ENCODE results near the gene ASB8. TPM values are rescaled to one million over a fixed set of nuclear protein-coding genes. Genes with fewer than 3 reads are reported as not detected.

The ASB8 gene
- total RNA-seq, 3 donors from 2014 or later: 41.1 to 46.6 (median 41.3) TPM

DNA sequence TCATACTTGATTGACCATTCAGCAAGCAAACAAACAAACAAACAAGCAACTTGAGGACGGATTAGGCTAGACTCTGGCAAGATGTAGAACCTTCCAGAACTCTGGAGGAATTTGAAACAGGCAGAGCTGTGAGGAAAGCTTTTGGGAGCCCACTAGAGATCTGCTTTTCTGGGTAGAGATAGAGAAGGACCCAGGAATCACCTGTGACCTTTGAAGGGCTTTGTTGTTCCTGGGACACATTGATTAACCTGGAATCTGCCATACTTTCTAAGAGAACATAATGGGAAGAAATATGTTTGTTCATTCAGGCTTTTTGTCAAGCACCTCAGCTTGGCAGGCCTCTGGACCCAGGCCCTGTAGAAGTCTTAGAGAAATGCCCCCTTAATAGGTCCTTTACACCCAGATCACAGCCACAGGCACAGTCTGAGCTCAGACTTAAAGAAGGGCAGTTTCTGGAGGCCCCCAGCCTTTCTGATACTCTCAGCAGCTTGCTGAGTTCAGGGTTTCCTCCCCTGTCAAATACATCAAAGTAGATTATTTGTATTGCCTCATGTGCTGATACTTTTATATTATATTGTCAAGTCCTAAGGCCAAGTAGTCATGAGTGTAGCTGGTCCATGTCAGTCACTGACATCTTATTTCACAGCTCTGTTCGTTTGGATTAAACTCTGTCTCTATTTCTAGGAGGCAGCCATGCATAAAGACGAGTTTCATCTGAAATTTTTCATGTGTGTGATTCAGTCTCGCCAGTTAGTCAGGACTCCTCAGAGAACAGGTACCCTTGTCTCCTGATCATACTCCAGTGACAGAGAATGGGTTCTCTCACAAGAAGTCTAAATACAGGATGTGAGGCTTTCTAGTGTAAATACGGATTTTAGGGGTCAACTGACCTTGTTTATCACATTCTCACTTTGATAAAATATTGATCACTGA is 50.4 kb downstream of the ASB8 start:
- intact Hi-C loops (cut with DNase I, micrococcal nuclease): no loop called here
- H3K4me1 ChIP-seq (ENCODE audit: low read depth): peaks cover 15% of the 10 kb centered on the region
- H3K4me3 ChIP-seq: no peak overlapping the region
- TF ChIP-seq CTCF (IDR thresholded peaks at IDR 0.05): no peak
- H3K36me3 ChIP-seq (ENCODE audit: low read depth): no peaks in the 10 kb centered on the region
- DNase-seq (peak in 1 of 3 donors; percentile 7), ATAC-seq (no peak)
- no peaks in the 10 kb centered on the region for H3K9me3 ChIP-seq

- Histone ChIP-seq H3K4me3 (peak within 1 kb of the TSS; percentile 87), H3K4me1 (ENCODE audit: low read depth) (peaks cover 15% of the 10 kb centered on the region), H3K36me3 (ENCODE audit: low read depth) (no peaks in the 10 kb centered on the region), H3K9me3 (no peaks in the 10 kb centered on the region)
- intact Hi-C loops (cut with DNase I, micrococcal nuclease): no loop called here
- DNase-seq (peak; percentile 88 to 94 (median 93)), ATAC-seq (peak; percentile 96)
- TF ChIP-seq CTCF (IDR thresholded peaks at IDR 0.05): no peak
Observed at GRCh38 chr12:48105867-48106680, 51.2 kb downstream of the ASB8 start, which contains the start of gene SENP1. Gene SENP1 (minus strand): TSS chr12:48106079. CDS start chr12:48101472, 4,607 bp downstream.

- Histone ChIP-seq H3K4me3 (peak overlapping the region; percentile 87), H3K4me1 (ENCODE audit: low read depth) (peaks cover 15% of the 10 kb centered on the region), H3K36me3 (ENCODE audit: low read depth) (no peaks in the 10 kb centered on the region), H3K9me3 (no peaks in the 10 kb centered on the region)
- TF ChIP-seq CTCF (IDR thresholded peaks at IDR 0.05): no peak
- intact Hi-C loops (cut with DNase I, micrococcal nuclease): no loop called here
- DNase-seq (no peak), ATAC-seq (peak; percentile 10)
Observed at GRCh38 chr12:48105321-48105866, 51.9 kb downstream of the ASB8 start.

DNA sequence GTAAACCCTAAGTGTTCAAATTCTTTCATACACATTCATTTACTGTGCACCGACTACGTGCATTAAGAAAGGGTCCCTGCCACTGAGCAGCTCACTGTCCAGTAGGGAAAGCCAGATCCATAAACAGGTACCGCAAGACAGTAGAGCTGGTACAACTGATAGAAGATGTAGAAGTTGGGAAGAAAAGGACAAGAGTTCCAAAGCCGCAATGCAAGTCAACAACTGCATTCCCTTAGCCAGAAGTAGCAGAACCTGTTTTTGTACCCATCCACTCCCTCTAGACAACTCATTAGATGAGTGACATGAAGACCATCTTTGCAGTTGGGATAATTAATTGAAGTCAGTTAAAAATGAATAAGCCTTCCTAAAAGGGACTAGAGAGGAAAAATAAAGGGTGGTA is 52.8 kb downstream of the ASB8 start:
- no peak for TF ChIP-seq CTCF (IDR thresholded peaks at IDR 0.05)
- intact Hi-C loops (cut with DNase I, micrococcal nuclease): no loop called here
- Histone ChIP-seq H3K9me3 (no peaks in the 10 kb centered on the region), H3K36me3 (ENCODE audit: low read depth) (no peaks in the 10 kb centered on the region), H3K4me1 (ENCODE audit: low read depth) (peaks cover 15% of the 10 kb centered on the region), H3K4me3 (no peak overlapping the region)
- DNase-seq (no peak), ATAC-seq (no peak)

Small RNA genes lying within 50 kb of the gene (microRNA-seq; reads per million reads assigned to microRNA genes)
- gene MIR6505: 0.70 reads per million

Other genes starting within 250 kb of the ASB8 start
- gene TMEM106C, start 193.9 kb downstream of the ASB8 start, total RNA-seq: 100 to 1,000 TPM in 2 of 3 donors, 10 to 100 TPM in 1; 93.9 to 208 (median 183) TPM
- gene COL2A1, start 153.0 kb downstream of the ASB8 start, total RNA-seq: 1 to 10 TPM in 2 of 3 donors, under 1 TPM in 1; 0.19 to 1.5 (median 1.2) TPM
- 10 to 100 TPM; 12.7 to 20.8 (median 17.4) TPM for gene SENP1, start 51.4 kb downstream of the ASB8 start, total RNA-seq
- 10 to 100 TPM; 37.3 to 98.8 (median 40.9) TPM for gene PFKM, start 38.2 kb downstream of the ASB8 start, total RNA-seq
- 1 to 10 TPM in 1 of 3 donors, under 1 TPM in 2; 0.20 to 2.4 (median 0.41) TPM for gene CCDC184, start 26.1 kb upstream of the ASB8 start, total RNA-seq
- not detected for gene OR10AD1, start 45.8 kb upstream of the ASB8 start, total RNA-seq
- 10 to 100 TPM; 12.9 to 20.7 (median 13.5) TPM for gene ZNF641, start 193.4 kb upstream of the ASB8 start, total RNA-seq

All from mucosa of descending colon (tissue), 3 donors.